ENCODE data around the gene AMBRA1.
"Not testable (repeated sequence)": the region's sequence is repeated elsewhere in the genome, so short reads cannot be mapped to it uniquely, and the experiment has no call there.

DNA sequence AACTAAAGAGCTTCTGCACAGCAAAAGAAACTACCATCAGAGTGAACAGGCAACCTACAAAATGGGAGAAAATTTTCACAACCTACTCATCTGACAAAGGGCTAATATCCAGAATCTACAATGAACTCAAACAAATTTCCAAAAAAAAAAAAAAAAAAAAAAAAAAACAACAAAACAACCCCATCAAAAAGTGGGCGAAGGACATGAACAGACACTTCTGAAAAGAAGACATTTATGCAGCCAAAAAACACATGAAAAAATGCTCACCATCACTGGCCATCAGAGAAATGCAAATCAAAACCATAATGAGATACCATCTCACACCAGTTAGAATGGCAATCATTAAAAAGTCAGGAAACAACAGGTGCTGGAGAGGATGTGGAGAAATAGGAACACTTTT is 10.3 kb downstream of the AMBRA1 start:
- TF ChIP-seq, protein P1, sequence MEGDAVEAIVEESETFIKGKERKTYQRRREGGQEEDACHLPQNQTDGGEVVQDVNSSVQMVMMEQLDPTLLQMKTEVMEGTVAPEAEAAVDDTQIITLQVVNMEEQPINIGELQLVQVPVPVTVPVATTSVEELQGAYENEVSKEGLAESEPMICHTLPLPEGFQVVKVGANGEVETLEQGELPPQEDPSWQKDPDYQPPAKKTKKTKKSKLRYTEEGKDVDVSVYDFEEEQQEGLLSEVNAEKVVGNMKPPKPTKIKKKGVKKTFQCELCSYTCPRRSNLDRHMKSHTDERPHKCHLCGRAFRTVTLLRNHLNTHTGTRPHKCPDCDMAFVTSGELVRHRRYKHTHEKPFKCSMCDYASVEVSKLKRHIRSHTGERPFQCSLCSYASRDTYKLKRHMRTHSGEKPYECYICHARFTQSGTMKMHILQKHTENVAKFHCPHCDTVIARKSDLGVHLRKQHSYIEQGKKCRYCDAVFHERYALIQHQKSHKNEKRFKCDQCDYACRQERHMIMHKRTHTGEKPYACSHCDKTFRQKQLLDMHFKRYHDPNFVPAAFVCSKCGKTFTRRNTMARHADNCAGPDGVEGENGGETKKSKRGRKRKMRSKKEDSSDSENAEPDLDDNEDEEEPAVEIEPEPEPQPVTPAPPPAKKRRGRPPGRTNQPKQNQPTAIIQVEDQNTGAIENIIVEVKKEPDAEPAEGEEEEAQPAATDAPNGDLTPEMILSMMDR (IDR thresholded peaks at IDR 0.05; ENCODE audit: insufficient read depth, low read depth, low read length), result not testable (repeated sequence)
- TF ChIP-seq EZH2 (IDR thresholded peaks at IDR 0.05; ENCODE audit: insufficient read depth, low read length), result not testable (repeated sequence)
